Natural killer cell treated with Interleukin-12 subunit alpha and Interleukin-12 subunit beta and Interleukin-15 and Interleukin-18, amount 100 ng/mL, for 72 hours (primary cell): ENCODE data around the gene HSCB. TPM values are rescaled to one million over a fixed set of nuclear protein-coding genes. Genes with fewer than 3 reads are reported as not detected.
"Not testable (repeated sequence)": the region's sequence is repeated elsewhere in the genome, so short reads cannot be mapped to it uniquely, and the experiment has no call there.

Source experiments
- ATAC-seq, 2 donors: fragments of 150-1000 bp; cut with Tn5 transposase in 1 of 2; sonication (Bioruptor Pico), chemical (Tn5 transposase) in 1 of 2; 2 replicates each; pipeline ENCODE4 v1.10.0; 2021
- DNase-seq: peaks from one replicate; pipeline ENCODE4 v3.0.0; 2022; ENCODE audit warnings: low spot score
- H3K27ac Mint-ChIP-seq, 2 donors: 1 replicate in 1 of 2; 2 replicates in 1 of 2; pipeline ENCODE4 v1.8.0; 2022; ENCODE audit warnings: mixed read lengths in 2 of 2, mild to moderate bottlenecking in 1 of 2, moderate library complexity in 1 of 2
- H3K27me3 Mint-ChIP-seq, 2 donors: 1 replicate in 1 of 2; 2 replicates in 1 of 2; pipeline ENCODE4 v1.8.0; 2022; ENCODE audit warnings: mixed read lengths in 2 of 2
- H3K36me3 Mint-ChIP-seq: one replicate; pipeline ENCODE4 v1.8.0; 2022; ENCODE audit warnings: mixed read lengths
- H3K4me1 Mint-ChIP-seq, 2 donors: 1 replicate in 1 of 2; 2 replicates in 1 of 2; pipeline ENCODE4 v1.8.0; 2022; ENCODE audit warnings: low read depth in 2 of 2, mixed read lengths in 2 of 2, mild to moderate bottlenecking in 1 of 2
- H3K4me3 Mint-ChIP-seq: one replicate; pipeline ENCODE4 v1.8.0; 2022; ENCODE audit warnings: mixed read lengths
- H3K9me3 Mint-ChIP-seq: 2 replicates; pipeline ENCODE4 v1.8.0; 2022; ENCODE audit warnings: mixed read lengths
- total RNA-seq, 2 donors: library from RNA; stranded (reverse); gene quantifications; one replicate each; pipeline ENCODE4 v1.2.3, GENCODE V29; 2022

The HSCB gene
- total RNA-seq, 2 donors from 2014 or later = 11.8 to 22.1 TPM

- Mint-ChIP-seq H3K36me3 (peaks cover 39% of the 10 kb centered on the region), H3K9me3 (no peaks in the 10 kb centered on the region), H3K4me3 (peak within 1 kb of the TSS; percentile 94), H3K27ac (peak within 1 kb of the TSS; percentile 92 to 100), H3K4me1 (peaks cover 29 to 46% of the 10 kb centered on the region in 2 donors), H3K27me3 (no peaks in the 10 kb centered on the region)
- ATAC-seq = peak; percentile 93
- DNase-seq = peak; percentile 96
Measured at GRCh38 chr22:28800308-28801041, 58.6 kb downstream of the HSCB start, which contains the start of gene XBP1. Gene XBP1 (minus strand): TSS chr22:28800569.

GRCh38 chr22:28801845-28802594, 60.2 kb downstream of the HSCB start:
- H3K9me3 Mint-ChIP-seq = no peaks in the 10 kb centered on the region
- H3K36me3 Mint-ChIP-seq = peaks cover 26% of the 10 kb centered on the region
- no peak for DNase-seq
- peak overlapping the region; percentile 92 to 100 for H3K27ac Mint-ChIP-seq
- no peaks in the 10 kb centered on the region for H3K27me3 Mint-ChIP-seq
- peaks cover 16 to 31% of the 10 kb centered on the region in 2 donors for H3K4me1 Mint-ChIP-seq
- ATAC-seq = no peak
- peak overlapping the region; percentile 94 for H3K4me3 Mint-ChIP-seq

GRCh38 chr22:28802595-28803123, 60.8 kb downstream of the HSCB start:
- Mint-ChIP-seq H3K36me3 (peaks cover 23% of the 10 kb centered on the region), H3K4me1 (peaks cover 16 to 29% of the 10 kb centered on the region in 2 donors), H3K4me3 (peak overlapping the region; percentile 94), H3K27ac (peak overlapping the region; percentile 92 to 100), H3K27me3 (no peaks in the 10 kb centered on the region), H3K9me3 (no peaks in the 10 kb centered on the region)
- DNase-seq (no peak), ATAC-seq (no peak)

- H3K27ac Mint-ChIP-seq = peak overlapping the region in 1 of 2 donors; percentile 33
- not testable (repeated sequence) for DNase-seq, H3K4me3 Mint-ChIP-seq, H3K9me3 Mint-ChIP-seq, ATAC-seq, H3K27me3 Mint-ChIP-seq
- H3K36me3 Mint-ChIP-seq = peaks cover 10% of the 10 kb centered on the region
- peaks cover 28 to 39% of the 10 kb centered on the region in 2 donors for H3K4me1 Mint-ChIP-seq
Measured at GRCh38 chr22:28805426-28805825, 63.6 kb downstream of the HSCB start.

Other genes starting within 250 kb of the HSCB start
- gene TTC28, start 62.2 kb upstream of the HSCB start, total RNA-seq = 1 to 10 TPM; 5.7 to 6.0 TPM
- gene CHEK2, start 219 bp upstream of the HSCB start, total RNA-seq = 10 to 100 TPM; 28.1 to 36.2 TPM
- 10 to 100 TPM; 35.3 to 43.4 TPM for gene CCDC117, start 30.7 kb downstream of the HSCB start, total RNA-seq
- 100 to 1,000 TPM; 287 to 560 TPM for gene XBP1, start 58.5 kb downstream of the HSCB start, total RNA-seq
- gene ZNRF3, start 141.5 kb downstream of the HSCB start, total RNA-seq = under 1 TPM; 0.61 to 0.64 TPM